Hepatocyte (in vitro differentiated cells): ENCODE data around the gene NPC1. TPM values are rescaled to one million over a fixed set of nuclear protein-coding genes. Genes with fewer than 3 reads are reported as not detected.
A peak's percentile ranks its signal among the peaks of the same experiment; 100 is the strongest.
"Not testable (repeated sequence)": the region's sequence is repeated elsewhere in the genome, so short reads cannot be mapped to it uniquely, and the experiment has no call there.

Experiments used
- DNase-seq: peaks from one replicate; pipeline ENCODE4 v3.0.0-alpha.2; 2016; ENCODE audit warnings: low spot score
- H2AFZ ChIP-seq: fragments of 200-600 bp; sonication (generic); 2 replicates; pipeline ENCODE4 v1.6.0; 2016; ENCODE audit warnings: antibody characterized with exemption, mild to moderate bottlenecking
- H3K27ac ChIP-seq: fragments of 200-600 bp; sonication (generic); 2 replicates; pipeline ENCODE4 v1.5.1; 2016; ENCODE audit warnings: mild to moderate bottlenecking
- H3K27me3 ChIP-seq: fragments of 200-600 bp; sonication (generic); 2 replicates; pipeline ENCODE4 v1.6.1; 2016
- H3K36me3 ChIP-seq: fragments of 200-600 bp; sonication (generic); replicated peaks from 2 replicates; pipeline ENCODE4 v1.5.1; 2016; ENCODE audit warnings: low read depth; ENCODE audit not compliant: insufficient read depth
- H3K4me1 ChIP-seq: fragments of 200-600 bp; sonication (generic); 2 replicates; pipeline ENCODE4 v1.5.1; 2016; ENCODE audit warnings: mild to moderate bottlenecking, moderate library complexity; ENCODE audit not compliant: insufficient read depth
- H3K4me2 ChIP-seq: fragments of 200-600 bp; sonication (generic); 2 replicates; pipeline ENCODE4 v1.6.0; 2016
- H3K4me3 ChIP-seq: fragments of 200-600 bp; sonication (generic); 2 replicates; pipeline ENCODE4 v1.5.1; 2016; ENCODE audit warnings: mild to moderate bottlenecking
- H3K79me2 ChIP-seq: fragments of 200-600 bp; sonication (generic); 2 replicates; pipeline ENCODE4 v1.6.0; 2017; ENCODE audit warnings: mild to moderate bottlenecking
- H3K9me2 ChIP-seq: fragments of 200-600 bp; sonication (generic); replicated peaks from 2 replicates; pipeline ENCODE4 v1.6.0; 2017; ENCODE audit warnings: mild to moderate bottlenecking; ENCODE audit not compliant: insufficient read depth
- H3K9me3 ChIP-seq: fragments of 200-600 bp; sonication (generic); 2 replicates; pipeline ENCODE4 v1.5.1; 2016; ENCODE audit warnings: low read depth, mild to moderate bottlenecking
- H4K20me1 ChIP-seq: fragments of 200-600 bp; sonication (generic); 2 replicates; pipeline ENCODE4 v1.6.0; 2016; ENCODE audit warnings: mild to moderate bottlenecking; ENCODE audit not compliant: insufficient read depth, poor library complexity, severe bottlenecking
- EZH2 ChIP-seq: fragments of 200-600 bp; sonication (generic); IDR thresholded peaks from 2 replicates; pipeline ENCODE4 v1.6.1; 2016; ENCODE audit warnings: antibody characterized with exemption, mild to moderate bottlenecking, borderline replicate concordance
- EZH2phosphoT487 ChIP-seq: fragments of 200-600 bp; sonication (generic); IDR thresholded peaks from one replicate; pipeline ENCODE4 v1.6.1; 2018; ENCODE audit warnings: antibody characterized with exemption, mild to moderate bottlenecking, low read depth, moderate library complexity; ENCODE audit not compliant: unreplicated experiment, severe bottlenecking
- WGBS: methylation state at CpG from one replicate; pipeline ENCODE4 v1.1.6; 2016; ENCODE audit warnings: low lambda C conversion rate; ENCODE audit errors: missing lambda C conversion rate; 5-methylcytosine and 5-hydroxymethylcytosine counted together
- polyA plus RNA-seq: library from polyadenylated mRNA; unstranded; fragments of >200 nt; fragmentation: Nextera tagmentation; extraction: Ambion mirVana; gene quantifications from 2 replicates; pipeline ENCODE4 v1.2.1, GENCODE V29; 2016
- total RNA-seq: library from RNA; depleted of rRNA; stranded (reverse); fragments of >200 nt; gene quantifications from 2 replicates; pipeline ENCODE4 v1.2.3, GENCODE V29; 2014
- TF ChIP-seq, protein P1 (sequence below): fragments of 200-600 bp; sonication (generic); IDR thresholded peaks from 2 replicates; pipeline ENCODE4 v1.5.1; 2016; ENCODE audit warnings: antibody characterized with exemption, mild to moderate bottlenecking; ENCODE audit not compliant: poor library complexity

The NPC1 gene
- total and polyA plus RNA-seq, 2 experiments from 2014 or later = 54.0 to 77.2 TPM

DNA sequence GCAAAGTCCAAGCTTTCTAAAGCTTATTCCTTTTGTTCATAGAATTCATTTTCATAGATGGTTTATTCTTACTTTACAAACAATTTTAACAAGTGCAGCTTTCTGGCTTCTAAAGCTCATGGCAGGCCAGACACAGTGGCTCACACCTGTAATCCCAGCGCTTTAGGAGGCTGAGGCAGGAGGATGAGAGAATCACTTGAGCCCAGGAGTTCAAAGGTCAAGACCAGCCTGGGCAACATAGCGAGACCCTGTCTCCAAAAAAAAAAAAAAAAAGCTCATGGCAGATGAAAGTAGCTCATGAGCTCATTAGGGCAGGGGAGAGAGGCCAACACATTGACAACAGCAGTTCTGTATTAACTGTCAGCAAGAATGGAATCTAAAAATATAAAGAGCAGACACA lies 28.1 kb upstream of the NPC1 start:
- no peaks in the 10 kb centered on the region for H3K36me3 ChIP-seq
- H2AFZ ChIP-seq = no peak overlapping the region
- no peak overlapping the region for H3K27ac ChIP-seq
- no peaks in the 10 kb centered on the region for H3K9me3 ChIP-seq
- H3K4me3 ChIP-seq = no peak overlapping the region
- peaks cover 52% of the 10 kb centered on the region for H3K4me1 ChIP-seq
- no peaks in the 10 kb centered on the region for H3K79me2 ChIP-seq
- no peaks in the 10 kb centered on the region for H3K9me2 ChIP-seq
- DNase-seq = no peak
- TF ChIP-seq, protein P1, sequence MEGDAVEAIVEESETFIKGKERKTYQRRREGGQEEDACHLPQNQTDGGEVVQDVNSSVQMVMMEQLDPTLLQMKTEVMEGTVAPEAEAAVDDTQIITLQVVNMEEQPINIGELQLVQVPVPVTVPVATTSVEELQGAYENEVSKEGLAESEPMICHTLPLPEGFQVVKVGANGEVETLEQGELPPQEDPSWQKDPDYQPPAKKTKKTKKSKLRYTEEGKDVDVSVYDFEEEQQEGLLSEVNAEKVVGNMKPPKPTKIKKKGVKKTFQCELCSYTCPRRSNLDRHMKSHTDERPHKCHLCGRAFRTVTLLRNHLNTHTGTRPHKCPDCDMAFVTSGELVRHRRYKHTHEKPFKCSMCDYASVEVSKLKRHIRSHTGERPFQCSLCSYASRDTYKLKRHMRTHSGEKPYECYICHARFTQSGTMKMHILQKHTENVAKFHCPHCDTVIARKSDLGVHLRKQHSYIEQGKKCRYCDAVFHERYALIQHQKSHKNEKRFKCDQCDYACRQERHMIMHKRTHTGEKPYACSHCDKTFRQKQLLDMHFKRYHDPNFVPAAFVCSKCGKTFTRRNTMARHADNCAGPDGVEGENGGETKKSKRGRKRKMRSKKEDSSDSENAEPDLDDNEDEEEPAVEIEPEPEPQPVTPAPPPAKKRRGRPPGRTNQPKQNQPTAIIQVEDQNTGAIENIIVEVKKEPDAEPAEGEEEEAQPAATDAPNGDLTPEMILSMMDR = no peak
- TF ChIP-seq EZH2 = no peak
- TF ChIP-seq EZH2phosphoT487 = no peak
- H3K4me2 ChIP-seq = no peak overlapping the region
- no peaks in the 10 kb centered on the region for H3K27me3 ChIP-seq
- 94% methylated on average over 2 of the region's 2 CpGs for WGBS
- H4K20me1 ChIP-seq = no peaks in the 10 kb centered on the region

DNA sequence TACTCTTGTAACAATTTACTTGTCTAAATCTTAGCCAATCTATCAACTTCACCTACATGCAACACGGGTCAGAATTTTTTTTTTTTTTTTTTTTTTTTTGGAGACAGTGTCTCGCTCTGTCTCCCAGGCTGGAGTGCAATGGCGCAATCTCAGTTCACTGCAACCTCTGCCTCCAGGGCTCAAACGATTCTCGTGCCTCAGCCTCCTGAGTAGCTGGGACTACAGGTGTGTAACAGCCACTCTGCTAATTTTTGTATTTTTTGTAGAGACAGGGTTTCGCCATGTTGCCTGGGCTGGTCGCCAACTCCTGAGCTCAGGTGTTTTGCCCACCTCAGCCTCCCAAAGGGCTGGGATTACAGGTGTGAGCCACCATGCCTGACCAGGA lies 26.8 kb upstream of the NPC1 start:
- H3K27ac ChIP-seq = peak overlapping the region; percentile 63
- peaks cover 39% of the 10 kb centered on the region for H3K4me1 ChIP-seq
- H3K36me3 ChIP-seq, H4K20me1 ChIP-seq, H3K4me3 ChIP-seq, H2AFZ ChIP-seq, H3K9me3 ChIP-seq, H3K27me3 ChIP-seq, H3K79me2 ChIP-seq, H3K9me2 ChIP-seq, DNase-seq: not testable (repeated sequence)
- H3K4me2 ChIP-seq = peak overlapping the region; percentile 52
- WGBS = 91% methylated on average over 7 of the region's 7 CpGs

DNA sequence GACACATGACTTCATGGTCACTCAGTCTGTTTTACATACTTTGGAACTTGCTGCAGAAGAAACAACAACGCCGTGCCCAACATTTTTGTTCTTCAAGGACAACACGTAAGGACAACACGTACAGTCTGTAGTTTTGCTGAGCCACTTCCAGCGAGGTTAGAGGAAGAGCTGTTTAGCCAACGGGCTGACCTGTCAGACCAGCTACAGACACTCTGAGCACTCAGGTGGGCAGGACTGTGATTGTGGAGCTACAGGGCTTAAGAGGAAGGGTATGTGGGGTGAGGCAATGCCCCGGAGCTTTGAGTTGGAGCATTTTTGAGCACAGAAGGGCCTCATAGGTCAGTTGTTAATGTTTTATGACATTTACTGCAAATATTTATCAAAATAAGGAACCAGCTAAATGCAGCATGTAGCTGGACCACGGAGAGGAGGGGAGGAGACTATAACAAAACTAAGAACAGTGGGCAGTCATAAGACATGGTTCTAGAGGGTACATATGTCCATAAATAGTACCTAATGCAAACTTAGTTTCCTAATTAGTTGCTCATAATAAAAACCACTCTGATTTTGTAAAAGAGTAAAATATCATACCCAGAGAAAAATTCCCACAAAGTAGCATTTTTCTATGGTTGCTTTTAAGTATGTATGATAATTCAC lies 26.3 kb upstream of the NPC1 start:
- WGBS = 50% methylated on average over 8 of the region's 8 CpGs
- no peaks in the 10 kb centered on the region for H4K20me1 ChIP-seq
- peak overlapping the region; percentile 52 for H3K4me2 ChIP-seq
- DNase-seq = peak; percentile 22
- H3K4me3 ChIP-seq = no peak overlapping the region
- no peaks in the 10 kb centered on the region for H3K9me2 ChIP-seq
- no peaks in the 10 kb centered on the region for H3K27me3 ChIP-seq
- no peaks in the 10 kb centered on the region for H3K9me3 ChIP-seq
- TF ChIP-seq, protein P1 = no peak
- TF ChIP-seq EZH2 = no peak
- TF ChIP-seq EZH2phosphoT487 = no peak
- H3K4me1 ChIP-seq = peaks cover 34% of the 10 kb centered on the region
- no peaks in the 10 kb centered on the region for H3K36me3 ChIP-seq
- H2AFZ ChIP-seq = no peak overlapping the region
- H3K79me2 ChIP-seq = no peaks in the 10 kb centered on the region
- peak overlapping the region; percentile 63 for H3K27ac ChIP-seq

DNA sequence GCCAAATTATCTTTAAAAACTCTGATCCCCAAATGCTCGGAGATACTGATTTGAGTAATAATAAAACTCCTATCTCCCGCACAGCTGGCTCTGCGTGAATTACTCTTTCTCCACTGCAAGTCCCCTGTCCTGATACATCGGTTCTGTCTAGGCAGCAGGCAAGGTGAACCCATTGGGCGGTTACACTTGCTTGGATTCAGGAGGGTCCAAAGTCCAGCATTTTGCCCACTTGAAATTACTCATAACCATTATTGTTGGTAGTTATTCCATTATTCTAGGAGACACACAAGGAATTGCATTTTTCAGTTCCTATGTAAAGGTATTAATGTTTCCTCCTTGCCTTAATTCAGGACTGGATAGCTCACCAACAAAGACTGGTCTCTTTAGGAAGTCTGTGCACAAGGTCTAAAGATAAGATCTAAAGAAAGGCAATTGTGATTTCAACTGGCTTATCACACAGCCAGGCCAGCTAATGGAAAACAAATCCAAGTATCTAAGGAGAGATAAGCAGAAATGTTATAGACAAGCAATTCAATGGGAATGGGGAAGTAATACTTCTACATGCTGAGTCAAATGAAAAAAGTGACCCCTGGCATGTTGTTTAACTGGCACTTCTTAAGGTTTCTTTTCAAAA lies 23.2 kb upstream of the NPC1 start:
- TF ChIP-seq EZH2 (no peak), EZH2phosphoT487 (no peak)
- TF ChIP-seq, protein P1 = no peak
- Histone ChIP-seq H3K9me3 (no peaks in the 10 kb centered on the region), H3K27ac (no peak overlapping the region), H4K20me1 (no peaks in the 10 kb centered on the region), H3K79me2 (no peaks in the 10 kb centered on the region), H3K4me2 (no peak overlapping the region), H2AFZ (no peak overlapping the region), H3K36me3 (no peaks in the 10 kb centered on the region), H3K27me3 (no peaks in the 10 kb centered on the region), H3K4me3 (no peak overlapping the region), H3K9me2 (no peaks in the 10 kb centered on the region), H3K4me1 (peaks cover 30% of the 10 kb centered on the region)
- 76% methylated on average over 5 of the region's 5 CpGs for WGBS
- DNase-seq = peak; percentile 40
